Measurements from ENCODE around the gene RAB33B. TPM values are rescaled to one million over a fixed set of nuclear protein-coding genes. Genes with fewer than 3 reads are reported as not detected.

Gene RAB33B
- polyA plus RNA-seq, 3 donors = 5.8 to 8.1 (median 6.0) TPM

GRCh38 chr4:139436122-139436521 lies 17.8 kb upstream of the RAB33B start:
- no peak overlapping the region for H3K9ac ChIP-seq (ENCODE audit: insufficient read depth, low read length, poor library complexity, severe bottlenecking)
- no peaks in the 10 kb centered on the region for H3K27me3 ChIP-seq (ENCODE audit: control insufficient read depth in 2 of 2, insufficient read depth in 2 of 2, low read length in 2 of 2)
- TF ChIP-seq CTCF (IDR thresholded peaks at IDR 0.05) = no peak
- H3K36me3 ChIP-seq (replicated peaks in 1 of 2; ENCODE audit: control insufficient read depth in 1 of 2, insufficient read depth in 2 of 2, low read length in 2 of 2) = peaks cover 0 to 24% of the 10 kb centered on the region in 2 donors
- no peak for DNase-seq
- intact Hi-C loops (cut with micrococcal nuclease) = no loop called here
- no peak overlapping the region for H3K4me3 ChIP-seq (replicated peaks in 1 of 3; ENCODE audit: low read depth in 2 of 3, low read length in 3 of 3)
- WGBS (ENCODE audit: insufficient coverage) = 100% methylated on average over 14 of the region's 23 CpGs
- H3K4me2 ChIP-seq (replicated peaks; ENCODE audit: extremely low read depth, low read length, poor library complexity, severe bottlenecking) = no peak overlapping the region
- H3K9me3 Mint-ChIP-seq = peaks cover 32 to 79% (median 66%) of the 10 kb centered on the region in 7 donors
- H2AFZ ChIP-seq (ENCODE audit: insufficient read depth, low read depth, low read length, poor library complexity, severe bottlenecking) = no peak overlapping the region
- no peaks in the 10 kb centered on the region for H4K20me1 ChIP-seq (ENCODE audit: insufficient read depth, low read length)
- no peak overlapping the region for H3K4me3 Mint-ChIP-seq
- H3K4me1 ChIP-seq (ENCODE audit: control insufficient read depth in 1 of 2, insufficient read depth in 2 of 2, low read length in 2 of 2) = no peaks in the 10 kb centered on the region
- H3K9me3 ChIP-seq (replicated peaks in 1 of 2; ENCODE audit: control insufficient read depth in 1 of 2, insufficient read depth in 1 of 2, low read length in 2 of 2) = peaks cover 53 to 55% of the 10 kb centered on the region in 2 donors
- no peaks in the 10 kb centered on the region for H3K27me3 Mint-ChIP-seq (ENCODE audit: low read depth in 3 of 3)
- H3K27ac Mint-ChIP-seq = no peak overlapping the region
- H3K36me3 Mint-ChIP-seq = peaks cover 18 to 41% of the 10 kb centered on the region in 2 donors
- no peak overlapping the region for H3K27ac ChIP-seq (ENCODE audit: low read depth in 1 of 2, low read length in 2 of 2)
- H3K79me2 ChIP-seq (ENCODE audit: insufficient read depth, low read length) = no peaks in the 10 kb centered on the region
- no peaks in the 10 kb centered on the region for H3K4me1 Mint-ChIP-seq

GRCh38 chr4:139438141-139438540 lies 15.8 kb upstream of the RAB33B start:
- Histone ChIP-seq H3K4me2 (replicated peaks; ENCODE audit: extremely low read depth, low read length, poor library complexity, severe bottlenecking) (no peak overlapping the region), H2AFZ (ENCODE audit: insufficient read depth, low read depth, low read length, poor library complexity, severe bottlenecking) (no peak overlapping the region), H4K20me1 (ENCODE audit: insufficient read depth, low read length) (no peaks in the 10 kb centered on the region), H3K4me1 (ENCODE audit: control insufficient read depth in 1 of 2, insufficient read depth in 2 of 2, low read length in 2 of 2) (no peaks in the 10 kb centered on the region), H3K27me3 (ENCODE audit: control insufficient read depth in 2 of 2, insufficient read depth in 2 of 2, low read length in 2 of 2) (no peaks in the 10 kb centered on the region), H3K27ac (ENCODE audit: low read depth in 1 of 2, low read length in 2 of 2) (no peak overlapping the region), H3K9me3 (replicated peaks in 1 of 2; ENCODE audit: control insufficient read depth in 1 of 2, insufficient read depth in 1 of 2, low read length in 2 of 2) (peaks cover 47 to 57% of the 10 kb centered on the region in 2 donors), H3K9ac (ENCODE audit: insufficient read depth, low read length, poor library complexity, severe bottlenecking) (no peak overlapping the region), H3K4me3 (replicated peaks in 1 of 3; ENCODE audit: low read depth in 2 of 3, low read length in 3 of 3) (no peak overlapping the region), H3K79me2 (ENCODE audit: insufficient read depth, low read length) (no peaks in the 10 kb centered on the region), H3K36me3 (replicated peaks in 1 of 2; ENCODE audit: control insufficient read depth in 1 of 2, insufficient read depth in 2 of 2, low read length in 2 of 2) (peaks cover 0 to 24% of the 10 kb centered on the region in 2 donors)
- no peak overlapping the region for H3K4me3 Mint-ChIP-seq
- peaks cover 29 to 74% (median 56%) of the 10 kb centered on the region in 7 donors for H3K9me3 Mint-ChIP-seq
- intact Hi-C loops (cut with micrococcal nuclease) = no loop called here
- DNase-seq = no peak
- WGBS (ENCODE audit: insufficient coverage) = 100% methylated on average over 2 of the region's 2 CpGs
- no peak for TF ChIP-seq CTCF (IDR thresholded peaks at IDR 0.05)
- H3K36me3 Mint-ChIP-seq = peaks cover 22 to 36% of the 10 kb centered on the region in 2 donors
- H3K27ac Mint-ChIP-seq = no peak overlapping the region
- H3K27me3 Mint-ChIP-seq (ENCODE audit: low read depth in 3 of 3) = no peaks in the 10 kb centered on the region
- H3K4me1 Mint-ChIP-seq = no peaks in the 10 kb centered on the region

All from CD14-positive monocyte (primary cell).